ENCODE data around the gene NSRP1.

NSRP1 gene

GRCh38 chr17:30124273-30124796, 7.7 kb downstream of the NSRP1 start:
- DNase-seq (ENCODE audit: low read depth), result no peak

GRCh38 chr17:30130121-30130520, 13.5 kb downstream of the NSRP1 start:
- no peak for DNase-seq (ENCODE audit: low read depth)

GRCh38 chr17:30132615-30133014, 16.0 kb downstream of the NSRP1 start:
- no peak for DNase-seq (ENCODE audit: low read depth)

GRCh38 chr17:30133197-30133596, 16.6 kb downstream of the NSRP1 start:
- DNase-seq (ENCODE audit: low read depth), result no peak

- DNase-seq (ENCODE audit: low read depth), result no peak
These were observed 17.9 kb downstream of the NSRP1 start for GRCh38 chr17:30134551-30134950.

GRCh38 chr17:30137158-30137557, 20.5 kb downstream of the NSRP1 start:
- no peak for DNase-seq (ENCODE audit: low read depth)

- peak; percentile 60 for DNase-seq (ENCODE audit: low read depth)
These were observed 31.2 kb downstream of the NSRP1 start for GRCh38 chr17:30147860-30148259.

GRCh38 chr17:30148376-30148775, 31.8 kb downstream of the NSRP1 start:
- DNase-seq (ENCODE audit: low read depth), result no peak

- DNase-seq (ENCODE audit: low read depth), result no peak
These were observed 34.9 kb downstream of the NSRP1 start for GRCh38 chr17:30151471-30151870.

- DNase-seq (ENCODE audit: low read depth), result no peak
These were observed 36.8 kb downstream of the NSRP1 start for GRCh38 chr17:30153463-30153862.

- DNase-seq (ENCODE audit: low read depth), result no peak
These were observed 38.8 kb downstream of the NSRP1 start for GRCh38 chr17:30155389-30155788.

GRCh38 chr17:30158896-30159625, 42.4 kb downstream of the NSRP1 start:
- DNase-seq (ENCODE audit: low read depth), result no peak

GRCh38 chr17:30160419-30161172, 44.0 kb downstream of the NSRP1 start:
- peak; percentile 10 for DNase-seq (ENCODE audit: low read depth)

- peak; percentile 29 for DNase-seq (ENCODE audit: low read depth)
These were observed 45.0 kb downstream of the NSRP1 start for GRCh38 chr17:30161601-30162000.

- no peak for DNase-seq (ENCODE audit: low read depth)
These were observed 47.9 kb downstream of the NSRP1 start for GRCh38 chr17:30164531-30164930.

- DNase-seq (ENCODE audit: low read depth), result no peak
These were observed 48.5 kb downstream of the NSRP1 start for GRCh38 chr17:30165147-30165546.

GRCh38 chr17:30165960-30166359, 49.3 kb downstream of the NSRP1 start:
- no peak for DNase-seq (ENCODE audit: low read depth)

- DNase-seq (ENCODE audit: low read depth), result no peak
These were observed 53.9 kb downstream of the NSRP1 start for GRCh38 chr17:30170415-30170987.

GRCh38 chr17:30172560-30172959, 55.9 kb downstream of the NSRP1 start:
- DNase-seq (ENCODE audit: low read depth), result no peak

GRCh38 chr17:30173649-30174048, 57.0 kb downstream of the NSRP1 start:
- DNase-seq (ENCODE audit: low read depth), result no peak

GRCh38 chr17:30174556-30174955, 57.9 kb downstream of the NSRP1 start:
- DNase-seq (ENCODE audit: low read depth), result no peak

GRCh38 chr17:30176855-30177254, 60.2 kb downstream of the NSRP1 start:
- no peak for DNase-seq (ENCODE audit: low read depth)

- no peak for DNase-seq (ENCODE audit: low read depth)
These were observed 70.1 kb downstream of the NSRP1 start for GRCh38 chr17:30186761-30187160.

Data from iris pigment epithelial cell (primary cell).